ENCODE measurements around the gene MIF. TPM values are rescaled to one million over a fixed set of nuclear protein-coding genes. Genes with fewer than 3 reads are reported as not detected.
A peak's percentile ranks its signal among the peaks of the same experiment; 100 is the strongest.

MIF gene
- total and polyA plus RNA-seq, 2 donors (not counting 3 experiments of a cell fraction or from before 2014, with no cell fraction given) = 529 to 674 TPM

GRCh38 chr22:23856721-23857605 lies 37.2 kb upstream of the MIF start:
- H2AFZ ChIP-seq (ENCODE audit: low read depth, low read length) = peak overlapping the region; percentile 98
- peaks cover 15% of the 10 kb centered on the region for H3K4me1 ChIP-seq (ENCODE audit: control insufficient read depth, extremely low read depth, insufficient read depth, low read length)
- no peak for TF ChIP-seq MAX (IDR thresholded peaks at IDR 0.05; ENCODE audit: insufficient read depth, insufficient read length)
- no peak for TF ChIP-seq CTCF (IDR thresholded peaks at IDR 0.05; ENCODE audit: extremely low read depth in 1 of 2, insufficient read depth in 1 of 2, low read depth in 1 of 2, low read length in 2 of 2)
- no peak for TF ChIP-seq FOS (IDR thresholded peaks at IDR 0.05; ENCODE audit: borderline replicate concordance, insufficient read depth, low read length)
- no peak for TF ChIP-seq MYC (IDR thresholded peaks at IDR 0.05; ENCODE audit: low read depth, low read length)
- TF ChIP-seq POLR2AphosphoS5 (IDR thresholded peaks at IDR 0.05; ENCODE audit: insufficient read depth, low read depth, low read length) = no peak
- TF ChIP-seq GATA2 (IDR thresholded peaks at IDR 0.05; ENCODE audit: insufficient read depth, insufficient read length, low read depth, low read length) = no peak
- no peak for TF ChIP-seq POLR2A (IDR thresholded peaks at IDR 0.05; ENCODE audit: low read depth, low read length)
- no peak for TF ChIP-seq EZH2 (IDR thresholded peaks at IDR 0.05; ENCODE audit: borderline replicate concordance, low read depth, low read length, severe bottlenecking)
- no peak for TF ChIP-seq JUN (IDR thresholded peaks at IDR 0.05; ENCODE audit: borderline replicate concordance, insufficient read depth, insufficient read length, low read depth)
- FAIRE-seq (no peak), DNase-seq (ENCODE audit: low read depth, low spot score) (peak; percentile 31)
- intact Hi-C loops (cut with micrococcal nuclease) = no loop called here
- no peaks in the 10 kb centered on the region for H3K27me3 ChIP-seq (ENCODE audit: control insufficient read depth in 2 of 2, insufficient read depth in 2 of 2, low read length in 2 of 2)
- H3K79me2 ChIP-seq (ENCODE audit: control insufficient read depth, insufficient read depth, low read length) = no peaks in the 10 kb centered on the region
- peak overlapping the region; percentile 55 for H3K9ac ChIP-seq (replicated peaks; ENCODE audit: extremely low read depth, insufficient read depth, low read length)
- H3K27ac ChIP-seq (ENCODE audit: insufficient read depth, low read depth, low read length) = no peak overlapping the region
- no peaks in the 10 kb centered on the region for H3K36me3 ChIP-seq (ENCODE audit: control insufficient read depth in 2 of 2, extremely low read depth in 1 of 2, insufficient read depth in 2 of 2, low read length in 2 of 2)
- dilution Hi-C loops (cut with MboI; ENCODE audit: extremely low pct_ligation_motif_present, low sequenced_read_pairs) = no loop called here
- CTCF ChIA-PET = interaction anchor here (0.6 to 2.9 kb wide), 22 partner anchors 8 to 650 kb away, joined by 3 to 71 read pairs (median 4); partner anchors contain the start of genes MIF and SMARCB1
- no peaks in the 10 kb centered on the region for H3K9me1 ChIP-seq (replicated peaks; ENCODE audit: control insufficient read depth, extremely low read depth, insufficient read depth, low read length)
- no TSS peak for BruUV-seq (replicated peaks)
- POLR2A ChIA-PET = interaction anchor here (0.6 to 1.6 kb wide), 3 partner anchors 29 to 37 kb away, joined by 4 to 5 read pairs (median 4); partner anchors contain the start of gene MIF
- H4K20me1 ChIP-seq (replicated peaks; ENCODE audit: control insufficient read depth, extremely low read depth, insufficient read depth, low read length) = no peaks in the 10 kb centered on the region
- H3K9me3 ChIP-seq (replicated peaks; ENCODE audit: control insufficient read depth, insufficient read depth, low read length) = no peaks in the 10 kb centered on the region
- H3K4me3 ChIP-seq (replicated peaks in 1 of 3; ENCODE audit: insufficient read depth in 1 of 3, low read depth in 1 of 3, low read length in 3 of 3) = peak overlapping the region; percentile 64 to 71 (median 65)
- peak overlapping the region; percentile 87 for H3K4me2 ChIP-seq (ENCODE audit: insufficient read depth, low read length)
